Heart left ventricle (tissue), 13 donors: ENCODE data around the gene FAT1.

Source experiments
- CTCF ChIP-seq, 12 donors: fragments of 200-600 bp; sonication (generic) in 4 of 12; IDR thresholded peaks; one replicate each; pipeline versions ENCODE4 v1.5.0 to v1.8.0; 2018 to 2022; ENCODE audit warnings: antibody characterized with exemption in 12 of 12, mild to moderate bottlenecking in 5 of 12
- POLR2A ChIP-seq, 2 donors: fragments of 450-650 bp; IDR thresholded peaks; one replicate each; pipeline ENCODE4 v1.6.1; 2017; ENCODE audit warnings: antibody characterized with exemption in 2 of 2, mild to moderate bottlenecking in 2 of 2, moderate library complexity in 2 of 2
- donor health status: ischemic (EF 13 %, LVEDD 7.1; RV severe dilation, severe dysfunction).
- donor health status: DM: no; HTN: yes; CAD: no.
- donor health status: DM: no; HTN: no; CAD: no.
- donor health status: ischemic (EF 25% LVEDD 6.9; RV normal size, moderate dysfunction).
- donor health status: ischemic (EF 25% LVEDD 5.7; RV mildly dilated, moderate dysfunction).
- donor health status: ischemic (EF 35%, LVEDD 5.7; RV mildly dilated, moderate dysfunction).
- donor health status: nonischemic (EF 11% LVEDD 7.7; RV severe dilation, severe dysfunction).
- donor health status: DM: yes; HTN: yes; CAD: no.
- donor health status: PGD.
- donor health status: ischemic (EF 29% LVEDD 5.4; RV normal size, mild dysfunction).
- donor health status: nonischemic (EF 23%, LVEDD 6.1; RV moderate dilation, normal function).

- TF ChIP-seq CTCF (IDR thresholded peaks at IDR 0.05): no peak
- no peak for TF ChIP-seq POLR2A (IDR thresholded peaks at IDR 0.05)
Observed at GRCh38 chr4:186617921-186618320, 105.7 kb downstream of the FAT1 start.
